Prostate gland (tissue), 2 donors: ENCODE data around the gene SIGLEC9.

Experiments
- CTCF ChIP-seq, 4 experiments: fragments of 200-600 bp in 2 of 4; fragments of 450-650 bp in 2 of 4; sonication (generic) in 2 of 4; IDR thresholded peaks; 1 replicate in 3 of 4; 2 replicates in 1 of 4; pipeline ENCODE4 v1.5.1; 2016 to 2019; ENCODE audit warnings: antibody characterized with exemption in 4 of 4, mild to moderate bottlenecking in 2 of 4, moderate library complexity in 2 of 4
- POLR2A ChIP-seq: fragments of 450-650 bp; IDR thresholded peaks from one replicate; pipeline ENCODE4 v1.6.1; 2016; ENCODE audit warnings: antibody characterized with exemption, mild to moderate bottlenecking
- POLR2AphosphoS5 ChIP-seq: sonication (generic); formaldehyde crosslinking; IDR thresholded peaks from one replicate; pipeline ENCODE4 v1.6.1; 2017; ENCODE audit warnings: antibody characterized with exemption

GRCh38 chr19:51156710-51157109, 32.0 kb downstream of the SIGLEC9 start:
- TF ChIP-seq CTCF (IDR thresholded peaks at IDR 0.05) (no peak), POLR2A (no peak), POLR2AphosphoS5 (no peak)
